GM18870 (cell line): ENCODE measurements around the gene TGIF1.
A peak's percentile ranks its signal among the peaks of the same experiment; 100 is the strongest.

Experiments
- ATAC-seq: cut with Tn5 transposase; IDR thresholded peaks from one replicate; pipeline ENCODE4 v1.9.1; 2021; ENCODE audit warnings: moderate library complexity; ENCODE audit not compliant: unreplicated experiment

Gene TGIF1

GRCh38 chr18:3480827-3481573, 31.0 kb downstream of the TGIF1 start:
- ATAC-seq: no peak

DNA sequence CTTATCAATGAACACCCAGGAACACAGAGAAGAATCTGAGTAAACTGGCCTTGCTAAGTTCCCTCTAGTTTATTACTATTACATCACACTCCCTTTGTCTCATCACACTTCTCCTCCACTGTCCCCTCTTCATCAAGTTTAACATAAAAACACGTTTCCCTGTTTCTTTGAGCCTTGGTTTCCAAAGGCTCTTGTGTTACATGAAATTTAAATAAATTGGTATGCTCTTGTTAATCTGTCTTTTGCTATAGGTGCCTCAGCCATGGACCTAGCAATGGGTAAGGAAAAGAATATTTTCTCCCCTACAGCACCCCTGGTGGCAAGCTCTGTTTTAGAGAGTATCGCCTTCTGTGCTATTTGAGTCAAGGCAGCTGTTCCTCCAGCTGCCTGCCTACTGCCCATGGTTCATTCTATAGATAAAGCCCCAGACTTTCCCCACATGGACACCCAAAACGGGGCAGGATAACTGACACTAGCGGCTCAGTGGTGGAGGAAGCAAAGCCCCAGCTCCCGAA, 31.8 kb downstream of the TGIF1 start:
- no peak for ATAC-seq

GRCh38 chr18:3482258-3482657, 32.3 kb downstream of the TGIF1 start:
- ATAC-seq: no peak

DNA sequence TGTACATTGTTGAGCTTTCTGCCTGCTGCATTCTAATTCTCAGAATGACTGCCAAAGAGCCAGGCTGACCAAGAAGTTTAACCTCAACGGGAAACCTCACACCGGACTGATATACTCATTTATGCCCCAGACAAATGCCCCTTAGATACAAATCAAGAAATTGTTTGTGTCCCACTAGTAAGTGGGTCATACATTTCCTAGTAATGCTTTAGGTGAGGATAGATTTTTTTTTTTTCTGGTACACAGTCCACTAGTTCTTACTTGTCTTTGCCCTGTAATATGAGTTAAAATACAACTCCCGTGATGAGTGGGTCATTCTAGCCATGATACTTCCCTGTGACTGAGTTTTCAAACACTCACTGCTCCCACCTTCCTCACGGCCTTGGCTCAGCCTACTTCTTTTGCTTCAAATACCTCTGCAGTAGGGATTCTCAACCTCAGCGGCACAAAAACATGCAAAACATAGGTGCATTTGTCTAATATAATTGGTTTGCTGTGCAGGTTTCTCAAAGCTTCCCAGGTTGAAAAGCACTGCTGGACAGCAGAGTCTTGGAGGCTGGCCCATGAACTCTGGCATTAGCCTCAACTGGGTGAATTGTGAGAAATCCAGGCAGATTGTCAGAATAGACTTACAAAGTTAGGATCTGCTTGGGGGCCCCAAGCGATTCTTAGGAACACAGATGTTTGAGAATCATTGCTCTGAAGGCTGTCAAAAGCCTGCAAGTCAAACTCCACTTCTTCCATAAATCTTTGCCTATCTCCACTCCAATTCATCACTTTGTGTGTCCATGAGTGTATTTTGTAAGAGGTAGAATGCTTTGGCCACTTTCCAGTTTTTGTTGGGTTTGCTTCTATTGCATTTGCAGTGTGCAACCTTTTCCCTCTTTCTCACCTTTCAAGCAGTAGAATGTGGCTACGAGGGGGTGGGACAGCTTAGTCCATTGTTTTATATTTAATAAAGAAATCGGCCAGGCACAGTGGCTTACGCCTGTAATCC, 35.5 kb downstream of the TGIF1 start:
- ATAC-seq: peak; percentile 72

DNA sequence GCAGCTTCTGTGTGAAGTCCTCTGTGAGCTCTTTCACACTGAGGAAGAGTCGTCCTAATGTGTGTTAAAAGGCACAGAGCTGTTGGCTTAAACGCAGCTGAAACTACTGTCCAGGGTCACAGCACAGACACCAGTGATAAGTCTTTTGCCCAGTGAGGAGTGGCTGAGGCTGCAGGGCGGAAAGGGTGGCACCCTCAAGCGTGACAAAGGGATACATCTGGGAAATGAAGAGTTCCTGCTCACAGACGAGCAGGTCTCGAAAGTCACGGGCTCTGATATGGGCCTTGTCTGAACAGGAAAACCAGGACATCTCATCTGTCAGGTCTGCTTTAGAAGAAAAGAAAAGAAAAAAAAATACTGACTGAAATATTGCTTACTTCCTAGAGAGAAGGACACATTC, 36.5 kb downstream of the TGIF1 start:
- ATAC-seq: no peak

DNA sequence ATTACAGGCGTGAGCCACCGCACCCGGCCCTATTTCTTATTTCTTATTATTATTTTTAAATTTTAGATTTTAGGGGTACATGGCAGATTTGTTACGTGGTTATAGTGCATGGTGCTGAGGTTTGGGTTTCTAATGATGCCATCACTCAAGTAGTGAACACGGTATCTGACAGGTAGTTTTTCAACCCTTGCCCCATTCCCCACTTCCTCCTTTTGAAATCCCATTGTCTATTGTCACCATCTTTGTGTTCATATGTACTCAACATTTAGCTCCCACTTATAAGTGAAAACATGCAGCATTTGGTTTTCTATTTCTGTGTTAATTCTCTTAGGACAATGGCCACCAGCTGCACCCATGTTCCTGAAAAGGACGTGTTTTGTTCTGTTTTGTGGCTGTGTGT, 39.5 kb downstream of the TGIF1 start:
- no peak for ATAC-seq

GRCh38 chr18:3491981-3492555, 42.1 kb downstream of the TGIF1 start:
- no peak for ATAC-seq

DNA sequence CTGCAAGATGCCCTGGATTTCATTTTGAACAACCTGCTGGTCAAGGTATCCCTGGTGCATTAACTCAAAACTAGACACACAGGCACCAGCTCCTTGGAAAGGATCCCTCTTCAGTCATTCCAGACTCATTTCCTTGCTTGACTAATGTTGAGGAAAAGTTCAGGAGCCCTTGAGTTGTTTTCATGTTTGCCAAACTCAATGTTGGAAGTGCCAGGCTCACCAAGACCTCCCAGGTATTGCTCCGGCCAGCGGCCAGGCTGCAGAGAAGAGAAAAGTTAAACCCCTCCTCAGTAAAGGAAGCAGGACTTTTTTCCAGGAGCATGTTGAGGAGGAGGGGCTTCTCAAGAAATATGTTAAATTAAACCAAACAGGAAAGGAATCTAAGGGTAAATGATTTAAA, 42.7 kb downstream of the TGIF1 start:
- no peak for ATAC-seq

GRCh38 chr18:3493501-3494244, 43.7 kb downstream of the TGIF1 start:
- ATAC-seq: no peak

DNA sequence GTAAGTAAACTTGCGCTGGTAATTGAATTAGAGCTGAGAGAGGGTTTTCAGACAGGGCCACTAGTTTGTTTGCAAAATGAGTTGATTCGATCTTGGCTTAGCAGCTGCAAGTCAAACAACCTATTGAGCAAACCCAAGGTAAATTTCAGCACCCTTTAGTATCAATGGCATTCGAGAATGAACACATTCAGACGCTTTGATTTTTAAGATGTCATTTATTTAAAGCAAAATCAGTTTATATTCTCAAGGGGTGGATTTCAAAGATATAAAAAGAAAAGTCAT, 44.2 kb downstream of the TGIF1 start:
- ATAC-seq: no peak

GRCh38 chr18:3494569-3494968, 44.6 kb downstream of the TGIF1 start:
- ATAC-seq: no peak

GRCh38 chr18:3495691-3496430, 45.9 kb downstream of the TGIF1 start:
- no peak for ATAC-seq

- no peak for ATAC-seq
These were observed 48.9 kb downstream of the TGIF1 start for GRCh38 chr18:3498698-3499471.

DNA sequence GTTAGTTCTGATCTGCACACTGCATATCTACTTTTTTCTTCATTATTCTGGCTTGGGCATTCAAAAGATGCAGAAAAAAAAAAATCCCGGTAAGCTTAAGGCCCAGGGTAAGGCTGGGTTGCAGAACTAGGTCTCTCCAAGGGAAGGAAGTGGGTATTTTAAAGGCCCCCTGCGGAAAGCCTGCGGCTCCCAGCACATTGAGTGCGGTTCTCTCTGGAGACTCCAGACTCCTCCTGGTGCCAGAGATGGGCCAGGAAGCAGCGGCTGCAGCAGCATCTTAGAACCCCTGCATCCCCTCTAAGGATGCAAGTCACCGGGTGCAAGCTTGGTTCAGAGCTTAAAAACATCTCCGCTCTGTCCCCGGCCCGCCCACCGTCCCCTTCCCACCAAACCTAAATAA, 49.5 kb downstream of the TGIF1 start:
- no peak for ATAC-seq

- no peak for ATAC-seq
These were observed 50.0 kb downstream of the TGIF1 start for GRCh38 chr18:3500016-3500415.

- no peak for ATAC-seq
These were observed 52.7 kb downstream of the TGIF1 start for GRCh38 chr18:3502650-3503049.

DNA sequence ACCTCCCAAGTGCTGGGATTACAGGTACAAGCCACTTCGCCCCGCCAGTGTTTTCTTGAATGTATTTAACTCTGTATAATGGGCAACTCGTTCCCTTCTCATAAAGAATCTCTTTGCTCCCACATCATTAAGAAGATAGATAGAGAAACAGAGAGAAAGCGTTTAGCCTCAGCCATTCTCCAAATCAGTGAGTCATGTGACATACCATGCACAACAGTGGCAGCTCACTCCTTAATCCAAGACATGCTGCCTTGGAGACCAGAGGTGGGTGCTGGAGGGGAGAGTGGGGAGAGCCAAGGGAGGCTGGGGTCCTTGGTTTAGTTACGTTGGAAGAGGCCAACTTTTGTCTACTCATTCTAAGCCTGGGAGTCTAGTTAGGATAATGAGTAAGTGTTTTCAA, 54.7 kb downstream of the TGIF1 start:
- no peak for ATAC-seq

- no peak for ATAC-seq
These were observed 58.9 kb downstream of the TGIF1 start for GRCh38 chr18:3508576-3509549.
